ENCODE measurements around the gene PARP1. TPM values are rescaled to one million over a fixed set of nuclear protein-coding genes. Genes with fewer than 3 reads are reported as not detected.

PARP1 gene
- total RNA-seq, 1 donor from 2014 or later = 91.1 TPM

DNA sequence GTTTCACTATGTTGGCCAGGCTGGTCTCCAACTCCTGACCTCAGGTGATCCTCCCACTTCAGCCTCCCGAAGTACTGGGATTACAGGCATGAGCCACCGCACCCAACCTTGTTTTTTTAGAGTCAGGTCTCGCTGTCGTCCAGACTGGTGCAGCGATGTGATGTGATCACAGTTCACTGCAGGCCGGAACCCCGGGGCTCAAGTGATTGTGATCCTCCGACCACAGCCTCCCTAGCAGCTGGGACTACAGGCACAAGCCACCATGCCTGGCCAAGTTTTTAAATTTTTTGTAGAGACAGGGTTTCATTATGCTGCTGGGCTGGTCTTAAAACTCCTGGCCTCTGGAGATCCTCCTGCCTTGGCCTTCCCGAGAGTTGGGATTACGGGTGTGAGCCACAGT lies 52.9 kb downstream of the PARP1 start:
- no peak overlapping the region for H3K4me3 ChIP-seq (ENCODE audit: low read depth, low read length)
- TF ChIP-seq, protein P1, sequence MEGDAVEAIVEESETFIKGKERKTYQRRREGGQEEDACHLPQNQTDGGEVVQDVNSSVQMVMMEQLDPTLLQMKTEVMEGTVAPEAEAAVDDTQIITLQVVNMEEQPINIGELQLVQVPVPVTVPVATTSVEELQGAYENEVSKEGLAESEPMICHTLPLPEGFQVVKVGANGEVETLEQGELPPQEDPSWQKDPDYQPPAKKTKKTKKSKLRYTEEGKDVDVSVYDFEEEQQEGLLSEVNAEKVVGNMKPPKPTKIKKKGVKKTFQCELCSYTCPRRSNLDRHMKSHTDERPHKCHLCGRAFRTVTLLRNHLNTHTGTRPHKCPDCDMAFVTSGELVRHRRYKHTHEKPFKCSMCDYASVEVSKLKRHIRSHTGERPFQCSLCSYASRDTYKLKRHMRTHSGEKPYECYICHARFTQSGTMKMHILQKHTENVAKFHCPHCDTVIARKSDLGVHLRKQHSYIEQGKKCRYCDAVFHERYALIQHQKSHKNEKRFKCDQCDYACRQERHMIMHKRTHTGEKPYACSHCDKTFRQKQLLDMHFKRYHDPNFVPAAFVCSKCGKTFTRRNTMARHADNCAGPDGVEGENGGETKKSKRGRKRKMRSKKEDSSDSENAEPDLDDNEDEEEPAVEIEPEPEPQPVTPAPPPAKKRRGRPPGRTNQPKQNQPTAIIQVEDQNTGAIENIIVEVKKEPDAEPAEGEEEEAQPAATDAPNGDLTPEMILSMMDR (IDR thresholded peaks at IDR 0.05; ENCODE audit: insufficient read depth, low read length, poor library complexity, severe bottlenecking) = no peak
- no peaks in the 10 kb centered on the region for H3K36me3 ChIP-seq (ENCODE audit: control insufficient read depth, insufficient read depth, low read length)
- DNase-seq (ENCODE audit: low read depth) = no peak
- H3K27me3 ChIP-seq (ENCODE audit: control insufficient read depth, insufficient read depth, low read length) = no peaks in the 10 kb centered on the region

DNA sequence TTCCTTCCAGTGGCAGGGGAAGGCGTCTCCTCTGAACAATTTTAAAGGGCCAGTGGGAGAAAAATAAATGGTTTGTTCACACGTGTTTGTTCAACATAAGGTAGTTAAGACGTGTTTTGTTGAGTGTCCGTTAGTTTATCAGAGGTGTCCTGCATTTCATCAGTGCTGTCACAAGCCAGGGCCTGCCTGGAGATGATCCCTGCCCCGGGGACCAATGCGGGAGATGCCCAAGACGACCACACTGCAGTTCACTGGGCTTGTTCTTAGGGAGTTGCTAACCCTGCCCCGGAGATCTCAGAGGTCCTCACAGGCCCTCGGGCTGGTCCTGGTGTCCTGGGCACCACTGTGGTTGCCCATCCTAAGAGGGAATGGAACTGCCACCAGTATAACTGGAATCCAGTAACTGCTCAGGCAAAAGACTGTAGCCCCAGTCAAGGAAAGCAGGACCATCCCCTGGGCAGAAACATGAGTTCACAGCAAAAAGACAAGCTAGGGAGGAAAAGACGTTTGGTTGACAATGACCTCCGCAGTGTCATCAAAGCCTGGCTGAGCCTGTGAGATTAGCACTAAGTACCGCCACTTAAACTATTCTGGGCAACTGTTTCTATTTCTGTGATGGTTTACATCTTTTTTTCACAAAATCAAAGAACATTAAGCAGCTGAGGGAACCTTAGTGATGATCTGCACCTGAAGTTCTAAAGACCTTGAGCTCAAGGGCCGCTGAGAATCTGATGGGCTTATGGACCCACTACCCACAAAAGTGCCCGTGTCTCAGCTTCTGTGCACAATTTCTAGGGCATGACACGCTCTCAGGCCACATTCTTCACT lies 54.0 kb downstream of the PARP1 start:
- H3K27me3 ChIP-seq (ENCODE audit: control insufficient read depth, insufficient read depth, low read length) = no peaks in the 10 kb centered on the region
- TF ChIP-seq, protein P1 (IDR thresholded peaks at IDR 0.05; ENCODE audit: insufficient read depth, low read length, poor library complexity, severe bottlenecking) = no peak
- DNase-seq (ENCODE audit: low read depth) = no peak
- H3K36me3 ChIP-seq (ENCODE audit: control insufficient read depth, insufficient read depth, low read length) = no peaks in the 10 kb centered on the region
- H3K4me3 ChIP-seq (ENCODE audit: low read depth, low read length) = no peak overlapping the region

DNA sequence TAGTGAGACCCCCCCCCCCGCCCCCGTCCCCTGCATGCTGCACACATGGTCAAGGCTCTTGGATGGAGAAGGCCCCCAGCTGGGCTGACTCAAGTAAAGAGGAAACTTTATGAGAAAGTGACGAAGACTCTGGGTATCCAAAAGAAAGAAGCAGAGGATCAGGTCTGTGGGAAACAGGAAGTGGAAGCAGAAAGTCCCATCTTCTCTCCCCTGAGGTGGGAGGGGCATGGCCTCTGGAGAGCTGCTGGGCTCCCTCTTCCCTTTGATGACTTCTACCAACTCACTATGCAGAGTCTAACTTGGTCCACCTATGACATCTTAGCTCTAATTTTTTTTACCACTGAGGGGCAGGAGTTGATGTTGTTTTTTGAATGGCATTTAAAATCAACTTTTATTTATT lies 56.2 kb downstream of the PARP1 start:
- Histone ChIP-seq H3K27me3 (ENCODE audit: control insufficient read depth, insufficient read depth, low read length) (no peaks in the 10 kb centered on the region), H3K36me3 (ENCODE audit: control insufficient read depth, insufficient read depth, low read length) (no peaks in the 10 kb centered on the region), H3K4me3 (ENCODE audit: low read depth, low read length) (no peak overlapping the region)
- TF ChIP-seq, protein P1 (IDR thresholded peaks at IDR 0.05; ENCODE audit: insufficient read depth, low read length, poor library complexity, severe bottlenecking) = no peak
- no peak for DNase-seq (ENCODE audit: low read depth)

DNA sequence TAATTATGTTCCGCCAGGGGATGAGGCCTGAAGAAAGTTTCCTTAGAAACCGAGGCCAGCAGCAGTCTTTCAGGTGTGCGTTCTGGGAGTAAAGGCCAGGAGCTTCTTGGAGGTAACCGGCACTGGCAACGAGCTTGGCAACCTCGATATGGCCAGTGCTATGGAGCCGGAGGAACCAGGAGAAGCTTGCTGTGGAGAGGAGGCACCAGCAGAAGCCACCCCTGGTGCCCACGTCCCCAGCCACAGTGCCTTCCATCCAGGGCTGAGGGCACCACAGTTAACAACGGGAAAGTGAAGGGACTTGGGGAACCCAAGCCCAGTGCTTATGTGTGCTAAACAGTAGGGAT lies 57.4 kb downstream of the PARP1 start:
- no peaks in the 10 kb centered on the region for H3K27me3 ChIP-seq (ENCODE audit: control insufficient read depth, insufficient read depth, low read length)
- no peaks in the 10 kb centered on the region for H3K36me3 ChIP-seq (ENCODE audit: control insufficient read depth, insufficient read depth, low read length)
- TF ChIP-seq, protein P1 (IDR thresholded peaks at IDR 0.05; ENCODE audit: insufficient read depth, low read length, poor library complexity, severe bottlenecking) = no peak
- DNase-seq (ENCODE audit: low read depth) = no peak
- no peak overlapping the region for H3K4me3 ChIP-seq (ENCODE audit: low read depth, low read length)

DNA sequence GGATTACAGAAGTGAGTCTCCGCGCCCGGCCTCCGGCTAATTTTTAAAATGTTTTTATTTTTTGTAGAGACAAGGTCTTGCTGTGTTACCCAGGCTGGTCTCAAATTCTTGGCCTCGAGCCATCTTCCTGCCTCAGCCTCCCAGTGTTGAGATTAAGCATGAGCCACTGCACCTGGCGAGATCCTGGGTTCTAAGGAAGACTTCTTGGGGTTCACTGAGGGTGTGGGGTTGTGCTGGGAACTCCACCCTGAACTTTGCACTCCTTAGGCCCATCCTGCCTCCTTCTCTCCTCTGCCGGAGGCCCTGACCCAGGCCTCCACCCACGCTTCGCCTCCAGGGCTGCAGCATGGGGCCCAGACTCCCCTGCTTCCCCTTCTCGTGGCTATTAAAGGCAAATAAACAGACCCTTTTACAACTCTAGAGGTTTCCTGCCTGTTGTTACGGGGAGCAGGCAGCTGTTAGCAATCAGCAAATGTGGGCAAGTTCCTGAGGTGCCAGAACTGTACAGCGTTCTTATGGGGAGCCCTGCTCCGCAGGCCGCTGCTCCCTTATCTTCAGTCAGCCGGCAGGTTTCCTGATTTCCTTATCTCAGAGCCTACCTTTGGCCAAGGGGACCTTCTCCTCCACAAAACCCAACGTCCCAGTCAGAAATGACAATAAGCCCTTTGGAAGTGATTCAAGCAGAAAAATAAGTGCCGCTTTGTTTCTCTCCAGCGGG lies 57.9 kb downstream of the PARP1 start:
- Histone ChIP-seq H3K36me3 (ENCODE audit: control insufficient read depth, insufficient read depth, low read length) (no peaks in the 10 kb centered on the region), H3K4me3 (ENCODE audit: low read depth, low read length) (no peak overlapping the region), H3K27me3 (ENCODE audit: control insufficient read depth, insufficient read depth, low read length) (no peaks in the 10 kb centered on the region)
- TF ChIP-seq, protein P1 (IDR thresholded peaks at IDR 0.05; ENCODE audit: insufficient read depth, low read length, poor library complexity, severe bottlenecking) = no peak
- DNase-seq (ENCODE audit: low read depth) = no peak

Data from kidney epithelial cell (primary cell).